Measurements from ENCODE around the gene GGA2.
"Not testable (repeated sequence)": the region's sequence is repeated elsewhere in the genome, so short reads cannot be mapped to it uniquely, and the experiment has no call there.

Gene GGA2

DNA sequence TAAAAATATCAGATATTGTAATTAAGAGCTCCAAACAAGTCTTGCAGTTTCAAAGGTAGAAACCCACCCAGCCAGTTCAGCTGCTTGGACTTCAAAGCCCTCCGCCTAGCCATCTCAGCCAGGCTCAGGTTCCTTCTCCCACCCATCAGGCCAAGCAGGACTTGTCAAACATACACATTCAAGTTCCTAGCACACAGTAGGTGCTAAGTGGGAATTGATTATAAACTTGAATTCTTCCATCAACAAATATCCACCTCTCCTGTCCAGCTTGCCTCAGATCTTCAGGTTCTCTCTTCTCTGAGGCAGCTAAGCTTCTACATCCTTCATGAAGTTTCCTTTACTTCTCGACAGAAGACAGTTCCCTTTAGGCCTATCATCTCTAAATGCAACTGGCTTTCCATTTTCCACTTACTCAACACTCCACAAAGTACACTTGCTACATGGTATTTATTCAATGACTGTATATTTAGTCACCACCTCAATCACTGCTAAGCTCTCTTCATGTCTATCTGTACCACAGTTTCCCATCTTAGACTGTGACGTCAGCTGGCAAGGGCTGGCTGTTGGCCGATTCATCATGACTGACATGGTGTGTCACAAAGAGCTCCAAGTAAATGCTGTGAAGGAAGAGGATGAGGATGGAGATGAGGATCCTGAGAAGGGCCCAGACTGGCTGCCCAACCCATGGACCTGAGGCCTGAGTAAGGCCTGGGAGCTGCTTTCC is 44.0 kb downstream of the GGA2 start:
- no peaks in the 10 kb centered on the region for H3K4me1 ChIP-seq
- peaks cover 53% of the 10 kb centered on the region for H3K36me3 ChIP-seq
- no peak for DNase-seq
- no peaks in the 10 kb centered on the region for H3K27me3 ChIP-seq
- TF ChIP-seq, protein P1, sequence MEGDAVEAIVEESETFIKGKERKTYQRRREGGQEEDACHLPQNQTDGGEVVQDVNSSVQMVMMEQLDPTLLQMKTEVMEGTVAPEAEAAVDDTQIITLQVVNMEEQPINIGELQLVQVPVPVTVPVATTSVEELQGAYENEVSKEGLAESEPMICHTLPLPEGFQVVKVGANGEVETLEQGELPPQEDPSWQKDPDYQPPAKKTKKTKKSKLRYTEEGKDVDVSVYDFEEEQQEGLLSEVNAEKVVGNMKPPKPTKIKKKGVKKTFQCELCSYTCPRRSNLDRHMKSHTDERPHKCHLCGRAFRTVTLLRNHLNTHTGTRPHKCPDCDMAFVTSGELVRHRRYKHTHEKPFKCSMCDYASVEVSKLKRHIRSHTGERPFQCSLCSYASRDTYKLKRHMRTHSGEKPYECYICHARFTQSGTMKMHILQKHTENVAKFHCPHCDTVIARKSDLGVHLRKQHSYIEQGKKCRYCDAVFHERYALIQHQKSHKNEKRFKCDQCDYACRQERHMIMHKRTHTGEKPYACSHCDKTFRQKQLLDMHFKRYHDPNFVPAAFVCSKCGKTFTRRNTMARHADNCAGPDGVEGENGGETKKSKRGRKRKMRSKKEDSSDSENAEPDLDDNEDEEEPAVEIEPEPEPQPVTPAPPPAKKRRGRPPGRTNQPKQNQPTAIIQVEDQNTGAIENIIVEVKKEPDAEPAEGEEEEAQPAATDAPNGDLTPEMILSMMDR (IDR thresholded peaks at IDR 0.05; ENCODE audit: low read depth, low read length), result no peak
- H3K9me3 ChIP-seq, result no peaks in the 10 kb centered on the region
- no peak overlapping the region for H3K4me3 ChIP-seq (ENCODE audit: low read depth, low read length)

DNA sequence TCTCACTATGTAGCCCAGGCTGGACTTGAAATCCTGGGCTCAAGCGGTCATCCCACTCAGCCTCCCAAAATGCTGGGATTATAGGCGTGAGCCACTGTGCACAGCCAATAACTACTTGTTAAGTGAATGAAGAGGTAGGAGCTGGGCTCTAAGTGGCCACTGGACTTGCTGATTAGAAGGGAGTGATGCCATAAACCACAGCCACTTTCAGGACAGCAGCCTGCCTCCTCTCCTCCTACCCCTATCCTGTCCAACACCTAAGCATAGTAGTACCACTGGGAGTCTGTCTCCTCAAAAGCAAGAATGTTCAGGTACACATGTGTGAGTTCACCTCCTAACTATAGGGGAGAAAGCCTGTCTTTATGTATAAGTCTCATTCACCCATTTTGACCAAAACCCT is 45.1 kb downstream of the GGA2 start:
- TF ChIP-seq, protein P1 (IDR thresholded peaks at IDR 0.05; ENCODE audit: low read depth, low read length), result no peak
- no peaks in the 10 kb centered on the region for H3K9me3 ChIP-seq
- DNase-seq, result no peak
- H3K4me3 ChIP-seq (ENCODE audit: low read depth, low read length), result no peak overlapping the region
- no peaks in the 10 kb centered on the region for H3K27me3 ChIP-seq
- peaks cover 51% of the 10 kb centered on the region for H3K36me3 ChIP-seq
- no peaks in the 10 kb centered on the region for H3K4me1 ChIP-seq

DNA sequence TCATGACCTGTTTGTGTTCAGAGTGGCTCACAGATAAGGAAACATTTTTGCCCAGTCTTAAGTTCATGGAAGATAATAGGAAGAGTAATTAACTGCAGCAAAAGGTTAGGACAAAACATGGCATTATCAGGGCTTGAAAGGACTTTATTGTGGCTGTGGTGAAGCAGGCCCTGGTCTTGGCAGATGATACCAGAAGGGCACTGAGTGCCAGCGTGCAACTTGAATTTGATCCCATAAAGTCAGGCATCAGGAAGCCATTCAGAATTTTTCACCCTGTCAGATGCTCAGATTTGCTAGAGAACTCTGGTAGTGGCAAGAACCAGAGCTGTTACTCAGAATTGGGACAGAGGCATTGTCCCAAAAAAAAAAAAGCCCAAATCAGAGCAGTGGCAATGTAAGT is 46.1 kb downstream of the GGA2 start:
- H3K27me3 ChIP-seq, result no peaks in the 10 kb centered on the region
- TF ChIP-seq, protein P1 (IDR thresholded peaks at IDR 0.05; ENCODE audit: low read depth, low read length), result no peak
- no peaks in the 10 kb centered on the region for H3K4me1 ChIP-seq
- no peak for DNase-seq
- H3K36me3 ChIP-seq, result peaks cover 41% of the 10 kb centered on the region
- H3K4me3 ChIP-seq (ENCODE audit: low read depth, low read length), result no peak overlapping the region
- H3K9me3 ChIP-seq, result no peaks in the 10 kb centered on the region

DNA sequence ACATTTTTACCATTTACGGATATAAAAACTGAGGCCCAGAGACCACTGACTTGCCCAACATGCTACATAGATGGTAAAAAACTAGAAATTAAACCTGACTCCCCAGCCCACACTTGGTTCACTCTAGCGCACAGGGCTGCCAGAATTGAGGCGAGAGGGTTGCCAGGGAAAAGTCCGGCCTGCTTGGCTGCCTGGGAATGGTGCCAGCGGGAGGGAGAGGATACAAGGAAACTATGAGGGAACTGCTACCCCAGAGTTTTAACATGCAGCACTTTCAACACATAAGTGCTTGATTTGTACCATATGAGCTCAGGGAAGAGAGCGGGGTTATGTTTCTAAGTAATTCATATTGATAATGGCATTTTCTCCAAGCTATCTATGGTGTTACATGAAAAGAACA is 47.3 kb downstream of the GGA2 start:
- H3K27me3 ChIP-seq; H3K9me3 ChIP-seq; H3K4me3 ChIP-seq (ENCODE audit: low read depth, low read length); H3K4me1 ChIP-seq: not testable (repeated sequence)
- H3K36me3 ChIP-seq, result peaks cover 29% of the 10 kb centered on the region
- peak; percentile 34 for DNase-seq

DNA sequence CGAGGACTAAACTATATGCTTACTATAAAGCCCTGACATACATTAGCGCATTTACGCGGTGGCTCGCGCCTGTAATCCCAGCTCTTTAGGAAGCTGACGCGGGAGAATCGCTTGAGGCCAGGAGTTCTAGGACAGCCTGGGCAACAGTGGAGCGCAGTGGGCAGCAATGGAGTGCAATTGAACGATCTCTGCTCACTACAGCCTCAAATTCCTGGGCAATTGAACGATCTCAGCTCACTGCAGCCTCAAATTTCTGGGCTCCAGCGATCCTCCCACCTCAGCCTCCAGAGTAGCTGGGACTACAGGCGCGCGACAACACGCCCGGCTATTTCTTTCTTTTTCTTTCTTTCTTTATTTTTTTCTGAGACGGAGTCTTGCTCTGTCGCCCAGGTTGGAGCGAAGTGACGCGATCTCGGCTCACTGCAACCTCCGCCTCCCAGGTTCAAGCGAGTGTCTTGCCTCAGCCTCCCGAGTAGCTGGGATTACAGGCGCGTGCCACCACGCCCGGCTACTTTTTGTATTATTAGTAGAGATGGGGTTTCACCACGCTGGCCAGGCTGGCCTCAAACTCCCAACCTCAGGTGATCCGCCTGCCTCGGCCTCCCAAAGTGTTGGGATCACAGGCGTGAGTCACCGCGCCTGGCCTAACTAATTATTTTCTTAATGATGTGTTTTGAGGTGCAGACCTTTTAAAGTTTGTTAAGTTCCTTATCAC is 56.8 kb downstream of the GGA2 start:
- Histone ChIP-seq H3K36me3 (no peaks in the 10 kb centered on the region), H3K9me3 (no peaks in the 10 kb centered on the region), H3K4me3 (ENCODE audit: low read depth, low read length) (peak overlapping the region; percentile 85), H3K4me1 (no peaks in the 10 kb centered on the region), H3K27me3 (no peaks in the 10 kb centered on the region)
- no peak for DNase-seq
- TF ChIP-seq, protein P1 (IDR thresholded peaks at IDR 0.05; ENCODE audit: low read depth, low read length), result no peak

DNA sequence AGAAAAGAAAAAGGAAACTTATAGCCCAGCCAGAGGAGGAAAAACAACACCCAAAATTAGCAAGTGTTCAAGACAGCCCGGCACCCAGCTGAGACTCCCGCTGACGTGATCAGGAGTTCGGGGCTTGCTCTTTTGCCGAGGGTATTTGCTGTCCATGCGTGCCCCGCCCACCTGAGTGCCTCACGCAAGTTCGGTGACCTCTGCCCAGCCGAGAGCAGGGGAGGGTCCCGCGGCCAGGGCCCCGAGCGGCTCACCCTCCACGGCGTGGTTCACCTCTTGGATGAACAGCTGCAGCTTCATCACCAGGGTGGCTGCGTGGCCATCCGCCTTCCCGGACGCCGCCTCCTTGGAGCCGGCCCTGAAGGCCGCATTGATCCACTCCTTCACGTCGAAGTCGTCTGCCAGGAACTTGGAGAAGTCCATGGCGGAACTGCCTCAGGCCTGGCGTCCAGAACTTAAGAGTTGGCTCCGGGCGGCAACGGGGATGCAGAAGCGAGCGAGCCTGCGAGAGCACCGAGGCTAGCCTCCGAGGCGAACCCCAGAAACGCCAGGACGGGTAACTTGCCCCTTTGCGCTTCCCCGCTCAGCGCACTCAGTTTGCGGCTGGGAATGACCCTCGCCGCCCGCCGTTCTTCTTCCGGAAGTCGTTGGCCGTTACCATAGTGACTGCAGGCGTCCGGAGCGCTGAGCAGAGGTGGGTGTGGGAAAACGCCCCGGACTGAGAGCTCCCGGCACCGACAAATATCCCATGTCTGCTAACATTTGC is 57.5 kb downstream of the GGA2 start, which contains the start of gene COG7:
Gene COG7 (minus strand): TSS at position 618 of the 766 bp plus-strand sequence. CDS start 195 bp downstream, at position 423.
- H3K27me3 ChIP-seq, result no peaks in the 10 kb centered on the region
- peak; percentile 88 for DNase-seq
- no peaks in the 10 kb centered on the region for H3K9me3 ChIP-seq
- no peaks in the 10 kb centered on the region for H3K4me1 ChIP-seq
- TF ChIP-seq, protein P1 (IDR thresholded peaks at IDR 0.05; ENCODE audit: low read depth, low read length), result no peak
- peak within 1 kb of the TSS; percentile 85 for H3K4me3 ChIP-seq (ENCODE audit: low read depth, low read length)
- H3K36me3 ChIP-seq, result no peaks in the 10 kb centered on the region

Data from BE2C (cell line).